ENCODE data around the gene CDON. TPM values are rescaled to one million over a fixed set of nuclear protein-coding genes. Genes with fewer than 3 reads are reported as not detected.

Gene CDON
- total and polyA plus RNA-seq, 2 donors (not counting 3 experiments of a cell fraction or from before 2014, with no cell fraction given): 1.6 to 3.8 TPM

DNA sequence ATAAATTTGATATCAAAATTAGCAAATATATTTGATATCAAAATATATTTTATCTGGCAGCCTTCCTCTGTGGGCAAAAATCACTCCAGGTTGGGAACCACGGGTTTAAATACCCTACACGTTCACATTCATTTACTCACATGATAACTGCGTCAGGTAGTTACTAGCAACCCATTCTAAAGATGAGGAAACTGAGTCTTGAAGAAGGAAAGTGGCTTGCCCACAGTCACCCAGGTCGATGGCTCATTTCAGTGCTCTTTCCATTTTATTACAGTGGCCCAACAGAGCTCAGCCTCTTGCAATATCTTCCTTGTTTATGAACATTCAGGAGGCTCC is 19.2 kb upstream of the CDON start:
- no peaks in the 10 kb centered on the region for H3K27me3 ChIP-seq (ENCODE audit: control insufficient read depth in 2 of 2, insufficient read depth in 2 of 2, low read length in 2 of 2)
- no peak for TF ChIP-seq MYC (IDR thresholded peaks at IDR 0.05; ENCODE audit: low read depth, low read length)
- no peak for TF ChIP-seq GATA2 (IDR thresholded peaks at IDR 0.05; ENCODE audit: insufficient read depth, insufficient read length, low read depth, low read length)
- no peak for TF ChIP-seq POLR2AphosphoS5 (IDR thresholded peaks at IDR 0.05; ENCODE audit: insufficient read depth, low read depth, low read length)
- TF ChIP-seq, protein P1, sequence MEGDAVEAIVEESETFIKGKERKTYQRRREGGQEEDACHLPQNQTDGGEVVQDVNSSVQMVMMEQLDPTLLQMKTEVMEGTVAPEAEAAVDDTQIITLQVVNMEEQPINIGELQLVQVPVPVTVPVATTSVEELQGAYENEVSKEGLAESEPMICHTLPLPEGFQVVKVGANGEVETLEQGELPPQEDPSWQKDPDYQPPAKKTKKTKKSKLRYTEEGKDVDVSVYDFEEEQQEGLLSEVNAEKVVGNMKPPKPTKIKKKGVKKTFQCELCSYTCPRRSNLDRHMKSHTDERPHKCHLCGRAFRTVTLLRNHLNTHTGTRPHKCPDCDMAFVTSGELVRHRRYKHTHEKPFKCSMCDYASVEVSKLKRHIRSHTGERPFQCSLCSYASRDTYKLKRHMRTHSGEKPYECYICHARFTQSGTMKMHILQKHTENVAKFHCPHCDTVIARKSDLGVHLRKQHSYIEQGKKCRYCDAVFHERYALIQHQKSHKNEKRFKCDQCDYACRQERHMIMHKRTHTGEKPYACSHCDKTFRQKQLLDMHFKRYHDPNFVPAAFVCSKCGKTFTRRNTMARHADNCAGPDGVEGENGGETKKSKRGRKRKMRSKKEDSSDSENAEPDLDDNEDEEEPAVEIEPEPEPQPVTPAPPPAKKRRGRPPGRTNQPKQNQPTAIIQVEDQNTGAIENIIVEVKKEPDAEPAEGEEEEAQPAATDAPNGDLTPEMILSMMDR (IDR thresholded peaks at IDR 0.05; ENCODE audit: extremely low read depth in 1 of 2, insufficient read depth in 1 of 2, low read depth in 1 of 2, low read length in 2 of 2): no peak
- no peak for TF ChIP-seq EZH2 (IDR thresholded peaks at IDR 0.05; ENCODE audit: borderline replicate concordance, low read depth, low read length, severe bottlenecking)
- TF ChIP-seq POLR2A (IDR thresholded peaks at IDR 0.05; ENCODE audit: low read depth, low read length): no peak
- no peak for TF ChIP-seq FOS (IDR thresholded peaks at IDR 0.05; ENCODE audit: borderline replicate concordance, insufficient read depth, low read length)
- TF ChIP-seq, protein P2, sequence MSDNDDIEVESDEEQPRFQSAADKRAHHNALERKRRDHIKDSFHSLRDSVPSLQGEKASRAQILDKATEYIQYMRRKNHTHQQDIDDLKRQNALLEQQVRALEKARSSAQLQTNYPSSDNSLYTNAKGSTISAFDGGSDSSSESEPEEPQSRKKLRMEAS (IDR thresholded peaks at IDR 0.05; ENCODE audit: insufficient read depth, insufficient read length): no peak
- BruUV-seq (replicated peaks): no TSS peak
- H4K20me1 ChIP-seq (replicated peaks; ENCODE audit: control insufficient read depth, extremely low read depth, insufficient read depth, low read length): no peaks in the 10 kb centered on the region
- no peak overlapping the region for H3K27ac ChIP-seq (ENCODE audit: insufficient read depth, low read depth, low read length)
- H3K79me2 ChIP-seq (ENCODE audit: control insufficient read depth, insufficient read depth, low read length): no peaks in the 10 kb centered on the region
- no peak for DNase-seq (ENCODE audit: low read depth, low spot score)
- no peak overlapping the region for H3K4me2 ChIP-seq (ENCODE audit: insufficient read depth, low read length)
- H3K36me3 ChIP-seq (ENCODE audit: control insufficient read depth in 2 of 2, extremely low read depth in 1 of 2, insufficient read depth in 2 of 2, low read length in 2 of 2): no peaks in the 10 kb centered on the region
- H3K9me3 ChIP-seq (replicated peaks; ENCODE audit: control insufficient read depth, insufficient read depth, low read length): no peaks in the 10 kb centered on the region
- H3K4me1 ChIP-seq (ENCODE audit: control insufficient read depth, extremely low read depth, insufficient read depth, low read length): no peaks in the 10 kb centered on the region
- no peak overlapping the region for H3K9ac ChIP-seq (replicated peaks; ENCODE audit: extremely low read depth, insufficient read depth, low read length)
- dilution Hi-C loops (cut with MboI; ENCODE audit: extremely low pct_ligation_motif_present, low sequenced_read_pairs): no loop called here
- intact Hi-C loops (cut with micrococcal nuclease): no loop called here
- no peak for FAIRE-seq
- POLR2A ChIA-PET: no interaction called here
- H3K4me3 ChIP-seq (replicated peaks in 1 of 3; ENCODE audit: insufficient read depth in 1 of 3, low read depth in 1 of 3, low read length in 3 of 3): no peak overlapping the region
- no peak overlapping the region for H2AFZ ChIP-seq (ENCODE audit: low read depth, low read length)
- CTCF ChIA-PET: interaction anchor here (1.1 to 1.5 kb wide), 2 partner anchors 9 to 33 kb away, joined by 4 read pairs; no protein-coding TSS in a partner anchor
- no peaks in the 10 kb centered on the region for H3K9me1 ChIP-seq (replicated peaks; ENCODE audit: control insufficient read depth, extremely low read depth, insufficient read depth, low read length)
